Fibroblast of the aortic adventitia (primary cell): ENCODE measurements around the gene JMJD1C. TPM values are rescaled to one million over a fixed set of nuclear protein-coding genes. Genes with fewer than 3 reads are reported as not detected.
"Not testable (repeated sequence)": the region's sequence is repeated elsewhere in the genome, so short reads cannot be mapped to it uniquely, and the experiment has no call there.

Source experiments
- DNase-seq: peaks from one replicate; pipeline ENCODE4 v3.0.0-alpha.2; 2010; ENCODE audit warnings: low read depth
- H3K4me3 ChIP-seq: 2 replicates; pipeline ENCODE4 v1.5.1; 2011; ENCODE audit warnings: low read depth, mild to moderate bottlenecking, control low read depth, low read length, moderate library complexity
- CTCF ChIP-seq: IDR thresholded peaks from 2 replicates; pipeline ENCODE4 v1.5.1; 2011; ENCODE audit warnings: mild to moderate bottlenecking, low read length, control low read depth, inconsistent platforms; ENCODE audit not compliant: insufficient read depth
- total RNA-seq: library from RNA; depleted of rRNA; stranded (reverse); fragments of >200 nt; gene quantifications from 2 replicates; pipeline ENCODE4 v1.2.3, GENCODE V29; 2012; ENCODE audit warnings: low replicate concordance

JMJD1C gene
- total RNA-seq, 1 donor, result 120 TPM

GRCh38 chr10:63502832-63503231 lies 37.1 kb upstream of the JMJD1C start:
- TF ChIP-seq CTCF, result no peak
- DNase-seq, result no peak
- no peak overlapping the region for H3K4me3 ChIP-seq

GRCh38 chr10:63501954-63502353 lies 36.2 kb upstream of the JMJD1C start:
- DNase-seq, result no peak
- TF ChIP-seq CTCF, result no peak
- no peak overlapping the region for H3K4me3 ChIP-seq

- not testable (repeated sequence) for H3K4me3 ChIP-seq, DNase-seq
Observed at GRCh38 chr10:63500551-63500950, 34.8 kb upstream of the JMJD1C start.

- no peak overlapping the region for H3K4me3 ChIP-seq
- no peak for TF ChIP-seq CTCF
- no peak for DNase-seq
Observed at GRCh38 chr10:63498665-63499064, 32.9 kb upstream of the JMJD1C start.

- TF ChIP-seq CTCF, result no peak
- no peak for DNase-seq
Observed at GRCh38 chr10:63497321-63497720, 31.5 kb upstream of the JMJD1C start.

GRCh38 chr10:63496561-63496960 lies 30.8 kb upstream of the JMJD1C start:
- TF ChIP-seq CTCF, result no peak
- no peak for DNase-seq
- H3K4me3 ChIP-seq, result no peak overlapping the region

More at GRCh38 chr10:63497321-63497720, 31.5 kb upstream of the JMJD1C start:
- no peak overlapping the region for H3K4me3 ChIP-seq

GRCh38 chr10:63494951-63495350 lies 29.2 kb upstream of the JMJD1C start:
- no peak for DNase-seq
- no peak for TF ChIP-seq CTCF
- H3K4me3 ChIP-seq, result no peak overlapping the region
